Gastrocnemius medialis (tissue), 4 donors: ENCODE measurements around the gene ANKRD24.

Source experiments
- POLR2A ChIP-seq, 2 donors: fragments of 450-650 bp; IDR thresholded peaks; one replicate each; pipeline ENCODE4 v1.6.1; 2017; ENCODE audit warnings: antibody characterized with exemption in 2 of 2, mild to moderate bottlenecking in 2 of 2, moderate library complexity in 2 of 2
- TF ChIP-seq, protein P1 (sequence below), 5 experiments: fragments of 450-650 bp in 3 of 5; fragments of 200-600 bp in 2 of 5; sonication (generic) in 2 of 5; IDR thresholded peaks in 4 of 5; conservative IDR thresholded peaks in 1 of 5; 1 replicate in 4 of 5; 2 replicates in 1 of 5; pipeline ENCODE4 v1.5.1; 2016 to 2019; ENCODE audit warnings: antibody characterized with exemption in 5 of 5, mild to moderate bottlenecking in 3 of 5, moderate library complexity in 3 of 5

DNA sequence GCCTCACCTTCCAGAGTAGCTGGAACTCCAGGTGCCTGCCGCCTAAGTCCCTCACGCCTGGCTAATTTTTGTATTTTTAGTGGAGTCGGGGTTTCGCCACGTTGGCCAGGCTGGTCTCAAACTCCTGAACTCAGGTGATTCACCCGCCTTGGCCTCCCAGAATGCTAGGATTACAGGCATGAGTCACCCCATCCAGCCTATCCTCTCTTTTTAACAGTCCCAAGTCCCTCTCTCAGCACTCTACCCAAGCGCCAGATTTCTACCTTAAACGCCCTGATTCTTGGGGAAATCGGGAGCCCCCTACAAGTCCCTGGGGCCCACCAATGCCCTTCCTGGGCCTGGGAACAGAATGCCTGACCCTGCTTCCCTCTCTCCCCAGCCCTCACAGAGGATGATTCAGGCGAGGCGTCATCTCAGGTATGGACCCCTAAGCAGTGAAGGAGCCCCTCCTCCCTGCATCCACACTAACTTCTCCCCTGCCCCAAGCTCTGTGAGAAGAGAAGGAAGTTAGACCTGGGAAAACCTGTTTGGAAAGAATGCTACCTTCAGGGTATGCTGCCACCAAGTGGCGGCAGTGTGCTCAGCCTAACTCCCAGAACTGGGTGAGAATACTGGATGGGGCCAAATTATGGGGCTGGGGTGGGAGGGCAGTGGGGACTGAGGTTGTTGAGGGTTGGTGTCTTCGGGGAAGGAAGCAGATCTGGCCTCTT, 26.1 kb downstream of the ANKRD24 start:
- TF ChIP-seq, protein P1, sequence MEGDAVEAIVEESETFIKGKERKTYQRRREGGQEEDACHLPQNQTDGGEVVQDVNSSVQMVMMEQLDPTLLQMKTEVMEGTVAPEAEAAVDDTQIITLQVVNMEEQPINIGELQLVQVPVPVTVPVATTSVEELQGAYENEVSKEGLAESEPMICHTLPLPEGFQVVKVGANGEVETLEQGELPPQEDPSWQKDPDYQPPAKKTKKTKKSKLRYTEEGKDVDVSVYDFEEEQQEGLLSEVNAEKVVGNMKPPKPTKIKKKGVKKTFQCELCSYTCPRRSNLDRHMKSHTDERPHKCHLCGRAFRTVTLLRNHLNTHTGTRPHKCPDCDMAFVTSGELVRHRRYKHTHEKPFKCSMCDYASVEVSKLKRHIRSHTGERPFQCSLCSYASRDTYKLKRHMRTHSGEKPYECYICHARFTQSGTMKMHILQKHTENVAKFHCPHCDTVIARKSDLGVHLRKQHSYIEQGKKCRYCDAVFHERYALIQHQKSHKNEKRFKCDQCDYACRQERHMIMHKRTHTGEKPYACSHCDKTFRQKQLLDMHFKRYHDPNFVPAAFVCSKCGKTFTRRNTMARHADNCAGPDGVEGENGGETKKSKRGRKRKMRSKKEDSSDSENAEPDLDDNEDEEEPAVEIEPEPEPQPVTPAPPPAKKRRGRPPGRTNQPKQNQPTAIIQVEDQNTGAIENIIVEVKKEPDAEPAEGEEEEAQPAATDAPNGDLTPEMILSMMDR (IDR thresholded peaks at IDR 0.05 in 4 of 5, conservative IDR thresholded peaks at IDR 0.05 in 1 of 5), result peak in 2 of 5 experiments; percentile 14 to 31
- no peak for TF ChIP-seq POLR2A (IDR thresholded peaks at IDR 0.05)
